PC-9 (cell line): ENCODE results near the gene PPP4R1. TPM values are rescaled to one million over a fixed set of nuclear protein-coding genes. Genes with fewer than 3 reads are reported as not detected.

Source experiments
- BruUV-seq: library from RNA; stranded (reverse); fragments of 400-500 nt; replicated peaks from 2 replicates; lab custom pipeline; 2021; lab: Mats Ljungman, UMichigan
- CTCF ChIA-PET: fragments of 300-600 bp; sonication (Branson Sonifier 250); formaldehyde crosslinking; loops from one replicate; lab custom pipeline; 2022; ENCODE audit warnings: antibody characterized with exemption; lab: Charles Lee
- POLR2A ChIA-PET: fragments of 300-600 bp; sonication (Branson Sonifier 250); formaldehyde crosslinking; loops from one replicate; lab custom pipeline; 2022; ENCODE audit warnings: antibody characterized with exemption; ENCODE audit not compliant: unreplicated experiment; lab: Charles Lee
- DNase-seq, 2 experiments: peaks; one replicate each; pipeline versions ENCODE4 v3.0.0 to v3.0.0-alpha.2; 2015 to 2022; ENCODE audit warnings: mixed read lengths in 1 of 2
- H2AFZ ChIP-seq: fragments of 200-600 bp; sonication (generic); 2 replicates; pipeline ENCODE4 v1.8.1; 2017; ENCODE audit warnings: antibody characterized with exemption
- H3F3A ChIP-seq: fragments of 200-600 bp; sonication (generic); 2 replicates; pipeline ENCODE4 v1.8.1; 2017; ENCODE audit warnings: antibody characterized with exemption, mild to moderate bottlenecking, low read depth; ENCODE audit not compliant: insufficient read depth
- H3K27ac ChIP-seq: fragments of 200-600 bp; sonication (generic); 2 replicates; pipeline ENCODE4 v1.6.1; 2016; ENCODE audit warnings: mixed run types
- H3K27me3 ChIP-seq: fragments of 200-600 bp; sonication (generic); 2 replicates; pipeline ENCODE4 v1.6.1; 2016; ENCODE audit warnings: low read depth, mixed run types; ENCODE audit not compliant: insufficient read depth
- H3K36me3 ChIP-seq: fragments of 200-600 bp; sonication (generic); 2 replicates; pipeline ENCODE4 v1.6.1; 2016; ENCODE audit warnings: low read depth, mixed run types
- H3K4me1 ChIP-seq: fragments of 200-600 bp; sonication (generic); replicated peaks from 2 replicates; pipeline ENCODE4 v1.6.1; 2016; ENCODE audit warnings: mixed run types; ENCODE audit not compliant: insufficient read depth
- H3K4me2 ChIP-seq: fragments of 200-600 bp; sonication (generic); 2 replicates; pipeline ENCODE4 v1.6.1; 2017; ENCODE audit warnings: mixed run types
- H3K4me3 ChIP-seq: fragments of 200-600 bp; sonication (generic); 2 replicates; pipeline ENCODE4 v1.6.1; 2016; ENCODE audit warnings: mixed run types
- H3K79me2 ChIP-seq: fragments of 200-600 bp; sonication (generic); 2 replicates; pipeline ENCODE4 v1.6.1; 2017; ENCODE audit warnings: low read depth, mixed run types
- H3K9me2 ChIP-seq: fragments of 200-600 bp; sonication (generic); 2 replicates; pipeline ENCODE4 v1.8.1; 2017; ENCODE audit warnings: mild to moderate bottlenecking; ENCODE audit not compliant: insufficient read depth
- H3K9me3 ChIP-seq: fragments of 200-600 bp; sonication (generic); 2 replicates; pipeline ENCODE4 v1.8.1; 2016; ENCODE audit warnings: low read depth; ENCODE audit not compliant: insufficient read depth
- H4K20me1 ChIP-seq: fragments of 200-600 bp; sonication (generic); 2 replicates; pipeline ENCODE4 v1.8.1; 2017; ENCODE audit not compliant: insufficient read depth
- EZH2 ChIP-seq: fragments of 200-600 bp; sonication (generic); IDR thresholded peaks from 2 replicates; pipeline ENCODE4 v1.8.0; 2017; ENCODE audit warnings: antibody characterized with exemption, low read depth
- intact Hi-C: fragments of 100-400 bp; cut with micrococcal nuclease; formaldehyde crosslinking; loops from one replicate; pipeline ENCODE4 v1.10.0; 2022; ENCODE audit not compliant: unreplicated experiment
- total RNA-seq: library from RNA; stranded (reverse); gene quantifications from 2 replicates; pipeline ENCODE4 v1.2.3, GENCODE V29; 2021
- TF ChIP-seq, protein P1 (sequence below): fragments of 200-600 bp; sonication (generic); conservative IDR thresholded peaks from 2 replicates; pipeline ENCODE4 v1.6.1; 2017; ENCODE audit warnings: mixed run types, antibody characterized with exemption, mild to moderate bottlenecking, moderate library complexity

PPP4R1 gene
- total RNA-seq, 1 experiment from 2014 or later = 167 TPM

DNA sequence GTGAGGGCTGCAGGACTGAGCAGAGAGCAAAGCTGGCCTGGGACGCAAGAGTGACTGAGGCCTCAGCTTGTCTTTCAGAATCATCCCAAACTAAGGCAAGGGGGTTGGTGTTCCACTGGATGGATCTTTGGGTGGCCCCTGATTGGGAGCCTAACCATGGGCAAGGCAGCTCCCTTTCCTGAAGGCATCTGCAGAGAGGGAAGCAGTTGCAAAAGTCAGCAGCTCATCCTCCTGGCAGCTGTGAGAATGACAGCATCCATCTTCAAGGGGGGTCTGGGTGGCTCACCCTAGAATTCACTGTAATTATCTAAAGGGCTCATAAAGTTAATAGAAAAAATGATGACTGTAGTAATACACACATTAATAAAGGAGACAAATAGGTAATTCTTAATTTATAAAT is 47.2 kb upstream of the PPP4R1 start:
- Histone ChIP-seq H3K4me2 (no peak overlapping the region), H3K9me2 (no peaks in the 10 kb centered on the region), H3K27me3 (no peaks in the 10 kb centered on the region), H4K20me1 (no peaks in the 10 kb centered on the region), H2AFZ (no peak overlapping the region), H3K4me1 (peaks cover 35% of the 10 kb centered on the region), H3K9me3 (0 out of 2 replicates have a peak, but pooled peaks cover 3% of the 10 kb centered on the region), H3K79me2 (no peaks in the 10 kb centered on the region), H3K27ac (no peak overlapping the region), H3K4me3 (no peak overlapping the region), H3K36me3 (no peaks in the 10 kb centered on the region), H3F3A (peaks cover 43% of the 10 kb centered on the region)
- CTCF ChIA-PET = interaction anchor here (0.6 to 1.3 kb wide), 2 partner anchors 9 to 86 kb away, joined by 3 to 10 read pairs; no protein-coding TSS in a partner anchor
- no TSS peak for BruUV-seq
- intact Hi-C loops = no loop called here
- no peak for DNase-seq
- TF ChIP-seq, protein P1, sequence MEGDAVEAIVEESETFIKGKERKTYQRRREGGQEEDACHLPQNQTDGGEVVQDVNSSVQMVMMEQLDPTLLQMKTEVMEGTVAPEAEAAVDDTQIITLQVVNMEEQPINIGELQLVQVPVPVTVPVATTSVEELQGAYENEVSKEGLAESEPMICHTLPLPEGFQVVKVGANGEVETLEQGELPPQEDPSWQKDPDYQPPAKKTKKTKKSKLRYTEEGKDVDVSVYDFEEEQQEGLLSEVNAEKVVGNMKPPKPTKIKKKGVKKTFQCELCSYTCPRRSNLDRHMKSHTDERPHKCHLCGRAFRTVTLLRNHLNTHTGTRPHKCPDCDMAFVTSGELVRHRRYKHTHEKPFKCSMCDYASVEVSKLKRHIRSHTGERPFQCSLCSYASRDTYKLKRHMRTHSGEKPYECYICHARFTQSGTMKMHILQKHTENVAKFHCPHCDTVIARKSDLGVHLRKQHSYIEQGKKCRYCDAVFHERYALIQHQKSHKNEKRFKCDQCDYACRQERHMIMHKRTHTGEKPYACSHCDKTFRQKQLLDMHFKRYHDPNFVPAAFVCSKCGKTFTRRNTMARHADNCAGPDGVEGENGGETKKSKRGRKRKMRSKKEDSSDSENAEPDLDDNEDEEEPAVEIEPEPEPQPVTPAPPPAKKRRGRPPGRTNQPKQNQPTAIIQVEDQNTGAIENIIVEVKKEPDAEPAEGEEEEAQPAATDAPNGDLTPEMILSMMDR = no peak
- no peak for TF ChIP-seq EZH2
- POLR2A ChIA-PET = interaction anchor here (0.6 to 0.7 kb wide), 2 partner anchors 16 to 18 kb away, joined by 3 read pairs; no protein-coding TSS in a partner anchor

DNA sequence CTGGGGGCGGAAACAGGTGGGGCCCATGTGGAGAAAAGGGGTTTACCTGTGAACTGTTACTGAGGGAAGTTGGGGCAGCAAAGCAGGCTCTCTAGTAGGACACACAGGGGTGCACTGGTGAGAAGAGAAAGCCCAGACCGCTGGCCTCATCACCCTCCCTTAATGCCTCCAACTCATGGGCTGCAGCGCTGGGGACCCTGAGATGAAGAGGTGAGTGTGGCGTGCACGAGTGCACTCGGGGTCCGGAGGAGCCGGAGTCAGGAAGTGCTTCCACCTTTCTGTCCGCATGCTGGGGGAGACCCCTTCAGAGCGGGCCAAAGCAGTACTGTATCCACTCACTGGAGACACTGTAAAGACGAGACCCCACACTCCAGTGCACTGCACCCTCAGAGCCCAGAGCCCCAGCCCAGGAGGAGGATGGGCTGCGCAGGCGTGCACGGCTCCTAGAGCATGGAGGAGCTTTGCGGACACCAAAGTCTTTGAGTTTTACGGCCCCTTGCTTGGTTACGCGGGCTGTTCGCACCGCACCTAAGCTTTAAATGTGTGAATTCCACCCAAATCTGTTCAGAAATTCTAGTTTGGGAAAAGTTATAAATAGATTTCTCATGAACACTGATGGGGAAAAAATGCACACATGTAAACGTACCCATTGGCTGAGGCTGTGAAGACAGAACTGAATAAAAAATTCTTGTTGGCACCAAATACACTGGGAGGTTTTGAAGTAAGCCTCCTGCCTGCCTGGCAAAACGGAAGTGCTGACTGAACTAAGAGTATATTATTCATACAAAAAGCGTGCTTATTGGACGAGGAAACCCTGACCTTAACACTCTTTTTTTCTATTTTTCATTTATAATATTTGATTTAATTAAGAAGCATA is 45.4 kb upstream of the PPP4R1 start:
- no peak for DNase-seq
- no peak overlapping the region for H2AFZ ChIP-seq
- H3K4me2 ChIP-seq = peak overlapping the region; percentile 75
- POLR2A ChIA-PET = interaction anchor here (0.6 kb wide), 1 partner anchor 140 kb away, joined by 4 read pairs; no protein-coding TSS in a partner anchor
- 0 out of 2 replicates have a peak, but pooled peaks cover 3% of the 10 kb centered on the region for H3K9me3 ChIP-seq
- H3F3A ChIP-seq = peaks cover 55% of the 10 kb centered on the region
- no TSS peak for BruUV-seq
- no peak for TF ChIP-seq EZH2
- TF ChIP-seq, protein P1 = no peak
- no peaks in the 10 kb centered on the region for H4K20me1 ChIP-seq
- CTCF ChIA-PET = no interaction called here
- H3K27ac ChIP-seq = peak overlapping the region; percentile 100
- H3K9me2 ChIP-seq = no peaks in the 10 kb centered on the region
- intact Hi-C loops = no loop called here
- no peak overlapping the region for H3K4me3 ChIP-seq
- H3K79me2 ChIP-seq = no peaks in the 10 kb centered on the region
- peaks cover 35% of the 10 kb centered on the region for H3K4me1 ChIP-seq
- no peaks in the 10 kb centered on the region for H3K27me3 ChIP-seq
- H3K36me3 ChIP-seq = no peaks in the 10 kb centered on the region

DNA sequence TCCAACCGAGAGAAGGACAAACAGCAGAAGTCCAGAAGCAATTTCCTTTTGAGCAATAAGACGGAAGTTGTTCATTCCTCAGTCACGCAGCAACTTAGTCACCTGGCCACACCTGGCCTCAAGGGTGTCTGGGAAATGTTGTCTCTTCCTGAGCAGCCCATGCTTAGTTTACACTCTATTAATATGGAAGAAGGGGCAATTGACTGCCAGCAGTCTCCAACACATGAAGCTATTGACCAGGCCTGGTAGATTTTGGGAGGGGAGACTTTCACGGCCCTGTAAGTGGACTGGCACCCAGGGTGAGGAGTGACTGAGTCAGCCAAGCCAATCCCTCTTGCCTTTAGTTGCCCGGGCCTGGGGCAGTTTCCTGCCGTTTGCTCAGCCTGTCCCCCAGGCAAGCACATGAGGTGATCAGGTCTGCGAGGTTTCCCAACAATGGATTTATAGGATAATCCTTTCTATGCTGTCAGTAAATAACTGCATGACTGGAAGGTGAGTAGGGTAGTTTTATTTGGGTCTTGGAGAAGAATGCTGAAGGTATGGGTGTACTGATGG is 43.8 kb upstream of the PPP4R1 start:
- TF ChIP-seq, protein P1 = no peak
- no peak for TF ChIP-seq EZH2
- H4K20me1 ChIP-seq = no peaks in the 10 kb centered on the region
- peaks cover 61% of the 10 kb centered on the region for H3F3A ChIP-seq
- H3K4me3 ChIP-seq = peak overlapping the region; percentile 44; the same call in 1 of the 2 replicates
- no peaks in the 10 kb centered on the region for H3K36me3 ChIP-seq
- H2AFZ ChIP-seq = peak overlapping the region; percentile 60; the same call in 1 of the 2 replicates
- H3K79me2 ChIP-seq = no peaks in the 10 kb centered on the region
- CTCF ChIA-PET = interaction anchor here (0.7 kb wide), 1 partner anchor 45 kb away, joined by 3 read pairs; no protein-coding TSS in a partner anchor
- TSS peak; percentile 93 for BruUV-seq
- H3K4me2 ChIP-seq = peak overlapping the region; percentile 75
- intact Hi-C loops = loop anchor here (1.0 kb wide), 1 partner anchor 15 kb away; no protein-coding TSS in a partner anchor
- H3K27me3 ChIP-seq = no peaks in the 10 kb centered on the region
- DNase-seq = peak; percentile 58 to 97
- 0 out of 2 replicates have a peak, but pooled peaks cover 3% of the 10 kb centered on the region for H3K9me3 ChIP-seq
- POLR2A ChIA-PET = interaction anchor here (0.6 kb wide), 1 partner anchor 20 kb away, joined by 3 read pairs; no protein-coding TSS in a partner anchor
- H3K9me2 ChIP-seq = no peaks in the 10 kb centered on the region
- peaks cover 40% of the 10 kb centered on the region for H3K4me1 ChIP-seq
- H3K27ac ChIP-seq = peak overlapping the region; percentile 100
